H1 (cell line): ENCODE data around the gene FBLN2. TPM values are rescaled to one million over a fixed set of nuclear protein-coding genes. Genes with fewer than 3 reads are reported as not detected.

Experiments used
- CHD1 ChIP-seq: IDR thresholded peaks from 2 replicates; pipeline ENCODE4 v1.6.1; 2012; ENCODE audit warnings: low read depth, low read length, improper control_type of control experiment
- FOSL1 ChIP-seq: IDR thresholded peaks from 2 replicates; pipeline ENCODE4 v1.6.1; 2011; ENCODE audit warnings: mild to moderate bottlenecking, low read depth, low read length, moderate library complexity; ENCODE audit not compliant: insufficient read depth
- JUND ChIP-seq: IDR thresholded peaks from 2 replicates; pipeline ENCODE4 v1.6.1; 2011; ENCODE audit warnings: mild to moderate bottlenecking, improper control_type of control experiment, low read length
- POU5F1 ChIP-seq: IDR thresholded peaks from 2 replicates; pipeline ENCODE4 v1.6.1; 2011; ENCODE audit warnings: low read depth, mild to moderate bottlenecking, low read length, moderate library complexity
- RFX5 ChIP-seq: IDR thresholded peaks from 2 replicates; pipeline ENCODE4 v1.6.1; 2011; ENCODE audit warnings: low read depth, low read length, improper control_type of control experiment, borderline replicate concordance
- ZNF274 ChIP-seq: IDR thresholded peaks from 2 replicates; pipeline ENCODE4 v1.7.0; 2012; ENCODE audit warnings: low read length, borderline replicate concordance; ENCODE audit errors: extremely low read depth
- polyA plus RNA-seq, 7 experiments: library from polyadenylated mRNA; depleted of rRNA in 3 of 7; stranded (reverse) in 5 of 7; unstranded in 2 of 7; fragments of >200 nt in 5 of 7; fragments of 200-250 nt in 2 of 7; gene quantifications; 1 replicate in 5 of 7; 2 replicates in 1 of 7; 4 replicates in 1 of 7; pipeline versions ENCODE4 v1.2.1 to v1.2.3, GENCODE V29; 2011 to 2013; ENCODE audit warnings: missing spikeins in 2 of 7, mixed read lengths in 2 of 7
- total RNA-seq: library from RNA; stranded (reverse); fragmentation: NEBNext Ultra II Directional; extraction: Animal tissue kit (Norgen Biotek cat#: 25700); gene quantifications from 2 replicates; pipeline ENCODE4 v1.2.1, GENCODE V29; 2021

FBLN2 gene
- total and polyA plus RNA-seq, 2 of the 8 experiments (the other 6 are each of a cell fraction or from before 2014, with no cell fraction given) = 17.4 to 24.2 TPM

GRCh38 chr3:13535526-13535875 is 13.4 kb upstream of the FBLN2 start (continued):
- TF ChIP-seq RFX5 = no peak
- TF ChIP-seq FOSL1 = no peak
- no peak for TF ChIP-seq CHD1
- TF ChIP-seq ZNF274 = no peak
- no peak for TF ChIP-seq POU5F1
- TF ChIP-seq JUND = no peak
- TF ChIP-seq, all 59 proteins: peak for 0
